Bronchial epithelial cell (primary cell): ENCODE results near the gene TIPIN. TPM values are rescaled to one million over a fixed set of nuclear protein-coding genes. Genes with fewer than 3 reads are reported as not detected.

Source experiments
- DNase-seq: peaks from one replicate; pipeline ENCODE4 v3.0.0-alpha.2; 2010; ENCODE audit warnings: low read depth
- FAIRE-seq: peaks from 2 replicates; lab custom pipeline; 2011; peaks lifted over from hg19 to GRCh38; lab: Jason Lieb, UNC
- H3K27me3 ChIP-seq: 2 replicates; pipeline ENCODE4 v1.5.1; 2011; ENCODE audit warnings: low read length; ENCODE audit not compliant: control insufficient read depth, insufficient read depth
- H3K36me3 ChIP-seq: 2 replicates; pipeline ENCODE4 v1.5.1; 2011; ENCODE audit warnings: low read length; ENCODE audit not compliant: control insufficient read depth, insufficient read depth
- H3K4me3 ChIP-seq: 2 replicates; pipeline ENCODE4 v1.5.1; 2011; ENCODE audit warnings: mild to moderate bottlenecking, low read depth, low read length, control low read depth
- total RNA-seq: library from RNA; depleted of rRNA; stranded (reverse); fragments of >200 nt; gene quantifications from 2 replicates; pipeline ENCODE4 v1.2.1, GENCODE V29; 2014
- TF ChIP-seq, protein P1 (sequence below): IDR thresholded peaks from 2 replicates; pipeline ENCODE4 v1.5.1; 2011; ENCODE audit warnings: mild to moderate bottlenecking, moderate library complexity, low read length, control low read depth, inconsistent platforms; ENCODE audit not compliant: insufficient read depth, severe bottlenecking

Gene TIPIN
- total RNA-seq, 1 donor from 2014 or later = 10.5 TPM

DNA sequence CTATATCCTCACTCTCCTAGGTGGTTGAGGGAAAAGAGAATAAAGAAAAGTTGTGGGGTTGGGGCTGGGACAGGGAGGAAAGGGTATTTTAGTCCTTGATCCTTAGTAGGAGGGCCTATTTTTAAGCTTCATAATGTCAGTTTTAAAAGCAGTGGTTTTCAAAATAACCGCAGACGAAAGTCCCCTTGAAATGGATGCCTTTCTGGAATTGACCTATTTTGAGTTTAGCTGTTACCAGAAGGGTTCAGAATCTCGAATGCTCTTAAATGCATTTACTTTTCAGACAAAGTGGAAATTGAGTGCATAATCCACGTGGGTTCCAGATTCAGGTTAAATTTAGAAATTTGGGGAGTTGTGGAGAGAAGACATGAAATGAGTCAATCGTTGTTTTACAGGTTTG lies 46.8 kb upstream of the TIPIN start:
- H3K27me3 ChIP-seq = no peaks in the 10 kb centered on the region
- DNase-seq (no peak), FAIRE-seq (no peak)
- TF ChIP-seq, protein P1, sequence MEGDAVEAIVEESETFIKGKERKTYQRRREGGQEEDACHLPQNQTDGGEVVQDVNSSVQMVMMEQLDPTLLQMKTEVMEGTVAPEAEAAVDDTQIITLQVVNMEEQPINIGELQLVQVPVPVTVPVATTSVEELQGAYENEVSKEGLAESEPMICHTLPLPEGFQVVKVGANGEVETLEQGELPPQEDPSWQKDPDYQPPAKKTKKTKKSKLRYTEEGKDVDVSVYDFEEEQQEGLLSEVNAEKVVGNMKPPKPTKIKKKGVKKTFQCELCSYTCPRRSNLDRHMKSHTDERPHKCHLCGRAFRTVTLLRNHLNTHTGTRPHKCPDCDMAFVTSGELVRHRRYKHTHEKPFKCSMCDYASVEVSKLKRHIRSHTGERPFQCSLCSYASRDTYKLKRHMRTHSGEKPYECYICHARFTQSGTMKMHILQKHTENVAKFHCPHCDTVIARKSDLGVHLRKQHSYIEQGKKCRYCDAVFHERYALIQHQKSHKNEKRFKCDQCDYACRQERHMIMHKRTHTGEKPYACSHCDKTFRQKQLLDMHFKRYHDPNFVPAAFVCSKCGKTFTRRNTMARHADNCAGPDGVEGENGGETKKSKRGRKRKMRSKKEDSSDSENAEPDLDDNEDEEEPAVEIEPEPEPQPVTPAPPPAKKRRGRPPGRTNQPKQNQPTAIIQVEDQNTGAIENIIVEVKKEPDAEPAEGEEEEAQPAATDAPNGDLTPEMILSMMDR = no peak
- no peaks in the 10 kb centered on the region for H3K36me3 ChIP-seq
- H3K4me3 ChIP-seq = no peak overlapping the region

DNA sequence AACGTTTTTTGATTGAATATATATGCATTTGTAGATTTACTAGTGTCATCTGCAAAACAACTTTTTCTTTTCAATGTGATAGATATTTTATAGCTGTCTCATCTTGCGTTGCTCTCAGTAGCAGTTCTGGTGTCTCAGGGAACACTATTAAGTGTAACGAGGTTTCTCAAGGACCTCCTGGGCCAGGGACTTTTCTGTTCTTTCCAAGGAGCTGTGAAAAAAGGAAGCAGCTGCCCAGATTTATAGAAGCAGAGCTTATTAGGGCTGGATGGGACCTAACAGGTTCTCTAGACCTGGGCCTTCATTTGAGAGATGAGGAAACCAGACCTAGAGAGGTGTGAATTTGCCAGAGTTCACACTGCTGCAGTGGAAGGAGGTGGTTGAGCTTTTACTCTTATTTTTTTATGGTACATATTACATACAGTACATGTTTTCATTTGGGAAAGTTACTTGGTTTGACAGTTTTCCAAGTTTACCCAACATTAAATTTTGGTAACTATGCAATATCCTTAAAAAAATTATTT lies 46.3 kb upstream of the TIPIN start:
- no peak overlapping the region for H3K4me3 ChIP-seq
- FAIRE-seq (no peak), DNase-seq (no peak)
- H3K36me3 ChIP-seq = peaks cover 2% of the 10 kb centered on the region
- H3K27me3 ChIP-seq = no peaks in the 10 kb centered on the region
- TF ChIP-seq, protein P1 = no peak

DNA sequence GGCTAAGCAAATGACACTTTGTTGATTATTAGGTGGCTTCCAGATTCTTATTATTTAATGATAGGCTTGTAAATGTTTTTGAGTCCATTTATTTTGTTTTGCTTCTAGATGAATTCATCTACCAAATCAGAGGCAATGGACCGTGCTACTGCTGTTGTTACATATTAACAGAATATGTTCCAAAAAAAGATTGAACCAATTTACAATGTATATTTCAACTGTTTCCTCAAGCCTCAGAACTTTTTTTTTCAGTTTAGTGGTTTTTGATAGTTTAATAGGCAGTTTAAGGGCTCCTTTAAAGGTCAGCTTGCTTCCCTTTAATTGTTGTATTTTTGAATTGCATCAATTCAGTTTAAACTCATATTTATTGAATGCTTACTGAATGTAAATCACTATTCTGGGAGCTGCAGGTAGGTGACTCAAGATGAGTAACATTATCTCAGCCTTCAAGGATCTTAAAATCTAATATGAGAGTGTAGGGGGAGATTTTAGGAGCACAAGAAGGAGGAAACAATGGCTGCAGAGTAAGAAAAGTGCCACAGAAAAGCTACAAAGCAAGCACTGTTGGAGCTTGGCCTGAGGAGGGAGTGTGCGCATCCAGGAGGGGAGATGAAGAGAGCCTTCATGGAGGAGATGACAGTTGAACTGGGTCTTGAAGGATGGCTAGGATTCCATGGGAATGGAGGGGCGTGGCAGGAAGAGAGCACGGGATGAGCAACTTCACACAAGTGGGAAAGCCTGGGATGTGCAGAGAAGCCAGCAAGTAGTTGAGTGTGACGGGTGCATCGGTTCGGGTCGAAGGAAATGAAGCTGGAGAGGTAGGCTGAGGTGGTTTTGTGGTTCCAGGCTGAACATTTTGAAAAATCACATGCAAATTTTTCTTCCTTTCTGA lies 44.9 kb upstream of the TIPIN start:
- Histone ChIP-seq H3K27me3 (no peaks in the 10 kb centered on the region), H3K4me3 (no peak overlapping the region), H3K36me3 (peaks cover 2% of the 10 kb centered on the region)
- TF ChIP-seq, protein P1 = no peak
- FAIRE-seq (no peak), DNase-seq (peak; percentile 67)

DNA sequence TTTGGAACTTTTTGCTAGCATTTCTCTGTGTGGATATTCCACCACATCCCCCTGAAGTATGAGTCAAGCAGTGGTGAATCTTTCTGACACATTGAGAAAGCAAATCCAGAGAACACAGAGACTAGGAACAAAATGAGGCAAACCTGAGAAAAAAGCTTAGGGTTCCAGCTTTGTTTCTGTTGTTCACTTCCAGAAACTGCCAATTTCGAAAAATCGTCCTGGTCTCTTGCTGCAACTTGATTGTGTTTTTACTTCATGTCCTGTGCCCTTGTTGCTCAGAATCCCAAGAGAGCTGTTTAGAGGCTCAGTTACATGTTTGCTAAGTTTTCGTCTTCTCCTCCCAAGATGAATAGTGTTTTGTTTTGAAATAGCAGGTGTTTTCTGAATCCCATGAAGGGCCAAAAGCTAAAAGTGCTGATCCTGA lies 43.9 kb upstream of the TIPIN start:
- Histone ChIP-seq H3K4me3 (no peak overlapping the region), H3K36me3 (peaks cover 2% of the 10 kb centered on the region), H3K27me3 (no peaks in the 10 kb centered on the region)
- DNase-seq = peak; percentile 28
- TF ChIP-seq, protein P1 = no peak
- FAIRE-seq = no peak

DNA sequence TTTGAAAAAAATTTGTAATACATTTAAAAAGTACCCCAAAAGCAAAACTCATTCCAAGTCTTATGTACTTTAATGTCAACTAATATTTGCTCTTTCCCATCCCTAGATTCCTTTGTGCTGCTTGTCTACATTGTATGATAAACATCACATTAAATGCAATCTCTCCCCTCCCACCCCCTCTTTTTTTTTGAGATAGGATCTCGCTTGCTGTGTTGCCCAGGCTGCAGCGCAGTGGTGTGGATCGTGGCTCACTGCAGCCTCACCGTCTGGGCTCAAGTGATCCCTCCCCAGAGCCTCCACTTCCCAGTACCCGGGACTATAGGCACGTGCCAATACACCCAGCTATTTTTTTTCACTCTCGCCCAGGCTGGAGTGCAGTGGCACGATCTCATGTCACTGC lies 42.8 kb upstream of the TIPIN start:
- no peak for FAIRE-seq
- TF ChIP-seq, protein P1 = no peak
- Histone ChIP-seq H3K4me3 (no peak overlapping the region), H3K36me3 (peaks cover 3% of the 10 kb centered on the region), H3K27me3 (no peaks in the 10 kb centered on the region)
- no peak for DNase-seq
